Left hindlimb (tissue), 1 donor: ENCODE data around the gene CWH43.
"Not testable (repeated sequence)": the region's sequence is repeated elsewhere in the genome, so short reads cannot be mapped to it uniquely, and the experiment has no call there.

ENCODE experiments used
- DNase-seq: peaks from one replicate; pipeline ENCODE4 v3.0.0-alpha.2; 2018

The CWH43 gene

GRCh38 chr4:48985976-48986653 is at the start of gene CWH43:
TSS of gene CWH43 (plus strand) at chr4:48986275. CDS start at chr4:48986430, 155 bp downstream.
- DNase-seq, result no peak

GRCh38 chr4:48937033-48937432 is 49.0 kb upstream of the CWH43 start:
- DNase-seq, result no peak

- no peak for DNase-seq
Measured at GRCh38 chr4:48938831-48939230, 47.2 kb upstream of the CWH43 start.

- DNase-seq, result no peak
Measured at GRCh38 chr4:48939785-48940184, 46.3 kb upstream of the CWH43 start.

- DNase-seq, result no peak
Measured at GRCh38 chr4:48943387-48943786, 42.7 kb upstream of the CWH43 start.

- no peak for DNase-seq
Measured at GRCh38 chr4:48944252-48944651, 41.8 kb upstream of the CWH43 start.

- no peak for DNase-seq
Measured at GRCh38 chr4:48944756-48945241, 41.3 kb upstream of the CWH43 start.

GRCh38 chr4:48945981-48946380 is 40.1 kb upstream of the CWH43 start:
- no peak for DNase-seq

- DNase-seq, result no peak
Measured at GRCh38 chr4:48947731-48948130, 38.3 kb upstream of the CWH43 start.

- no peak for DNase-seq
Measured at GRCh38 chr4:48949086-48949485, 37.0 kb upstream of the CWH43 start.

- no peak for DNase-seq
Measured at GRCh38 chr4:48949518-48950219, 36.4 kb upstream of the CWH43 start.

GRCh38 chr4:48954314-48954713 is 31.8 kb upstream of the CWH43 start:
- DNase-seq, result no peak

GRCh38 chr4:48957366-48957765 is 28.7 kb upstream of the CWH43 start:
- DNase-seq, result not testable (repeated sequence)

GRCh38 chr4:48958582-48958981 is 27.5 kb upstream of the CWH43 start:
- DNase-seq, result no peak

GRCh38 chr4:48960988-48961635 is 25.0 kb upstream of the CWH43 start:
- no peak for DNase-seq

GRCh38 chr4:48962636-48963035 is 23.4 kb upstream of the CWH43 start:
- no peak for DNase-seq

GRCh38 chr4:48963042-48963679 is 22.9 kb upstream of the CWH43 start:
- peak; percentile 63 for DNase-seq

- DNase-seq, result no peak
Measured at GRCh38 chr4:48967101-48967500, 19.0 kb upstream of the CWH43 start.

GRCh38 chr4:48967631-48968030 is 18.4 kb upstream of the CWH43 start:
- no peak for DNase-seq

GRCh38 chr4:48968814-48969213 is 17.3 kb upstream of the CWH43 start:
- no peak for DNase-seq

- DNase-seq, result no peak
Measured at GRCh38 chr4:48970471-48970921, 15.6 kb upstream of the CWH43 start.

- no peak for DNase-seq
Measured at GRCh38 chr4:48974979-48975640, 11.0 kb upstream of the CWH43 start.

GRCh38 chr4:48976041-48976440 is 10.0 kb upstream of the CWH43 start:
- DNase-seq, result no peak
